IgD-negative memory B cell (primary cell): ENCODE results near the gene GATC. TPM values are rescaled to one million over a fixed set of nuclear protein-coding genes. Genes with fewer than 3 reads are reported as not detected.

Experiments
- H3K27ac Mint-ChIP-seq, 3 donors: one replicate each; pipeline ENCODE4 v1.8.0; 2020 to 2022; ENCODE audit warnings: mild to moderate bottlenecking in 3 of 3, mixed read lengths in 3 of 3, moderate library complexity in 1 of 3
- H3K27me3 Mint-ChIP-seq: one replicate; pipeline ENCODE4 v1.8.0; 2021; ENCODE audit warnings: mixed read lengths
- H3K36me3 Mint-ChIP-seq: one replicate; pipeline ENCODE4 v1.8.0; 2020; ENCODE audit warnings: mild to moderate bottlenecking, mixed read lengths
- H3K4me1 Mint-ChIP-seq, 3 donors: one replicate each; pipeline ENCODE4 v1.8.0; 2020 to 2022; ENCODE audit warnings: mixed read lengths in 3 of 3, mild to moderate bottlenecking in 1 of 3
- H3K4me3 Mint-ChIP-seq, 4 donors: one replicate each; pipeline ENCODE4 v1.8.0; 2020 to 2022; ENCODE audit warnings: mild to moderate bottlenecking in 4 of 4, mixed read lengths in 4 of 4, moderate library complexity in 3 of 4
- H3K9me3 Mint-ChIP-seq, 3 donors: one replicate each; pipeline ENCODE4 v1.8.0; 2020 to 2021; ENCODE audit warnings: mixed read lengths in 3 of 3, mild to moderate bottlenecking in 1 of 3
- polyA plus RNA-seq: library from polyadenylated mRNA; unstranded; fragments of 300-500 nt; fragmentation: Illumina TruSeq; gene quantifications from one replicate; pipeline ENCODE4 v1.2.3, GENCODE V29; 2021

Gene GATC
- polyA plus RNA-seq, 1 donor from 2014 or later, result 23.0 TPM

GRCh38 chr12:120453060-120453750 is 7.0 kb downstream of the GATC start:
- no peaks in the 10 kb centered on the region for H3K36me3 Mint-ChIP-seq
- H3K27ac Mint-ChIP-seq, result peak overlapping the region in 1 of 3 donors; percentile 1
- no peaks in the 10 kb centered on the region for H3K9me3 Mint-ChIP-seq
- peak overlapping the region in 1 of 4 donors; percentile 23 for H3K4me3 Mint-ChIP-seq
- no peaks in the 10 kb centered on the region for H3K27me3 Mint-ChIP-seq
- H3K4me1 Mint-ChIP-seq, result peaks cover 4 to 6% (median 6%) of the 10 kb centered on the region in 3 donors

DNA sequence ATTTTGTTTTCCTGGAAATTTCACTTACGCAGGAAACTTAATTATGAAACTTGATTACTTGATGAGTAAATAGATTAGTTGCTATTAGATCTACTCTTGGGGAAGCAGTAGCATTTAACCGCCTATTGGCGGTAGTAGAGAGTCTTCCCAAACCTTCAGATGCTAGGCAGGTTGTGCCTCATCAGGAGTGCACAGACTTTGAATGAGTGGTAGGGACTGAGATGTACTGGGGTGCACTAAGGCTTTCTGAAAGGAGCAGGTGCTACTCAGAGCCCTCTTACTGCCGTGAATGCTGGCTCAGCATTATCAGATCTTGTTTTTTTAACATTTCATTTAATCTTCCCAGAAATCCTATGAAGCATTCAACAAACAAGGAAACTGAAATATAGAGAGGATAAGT is 7.7 kb downstream of the GATC start:
- no peaks in the 10 kb centered on the region for H3K27me3 Mint-ChIP-seq
- peaks cover 4 to 6% (median 6%) of the 10 kb centered on the region in 3 donors for H3K4me1 Mint-ChIP-seq
- H3K36me3 Mint-ChIP-seq, result no peaks in the 10 kb centered on the region
- no peaks in the 10 kb centered on the region for H3K9me3 Mint-ChIP-seq
- H3K4me3 Mint-ChIP-seq, result peak overlapping the region in 1 of 4 donors; percentile 5
- peak overlapping the region in 2 of 3 donors; percentile 1 to 59 for H3K27ac Mint-ChIP-seq

GRCh38 chr12:120455302-120455701 is 9.1 kb downstream of the GATC start:
- Mint-ChIP-seq H3K36me3 (no peaks in the 10 kb centered on the region), H3K9me3 (no peaks in the 10 kb centered on the region), H3K27me3 (no peaks in the 10 kb centered on the region), H3K4me3 (peak overlapping the region in 1 of 4 donors; percentile 2), H3K4me1 (peaks cover 3 to 6% (median 4%) of the 10 kb centered on the region in 3 donors), H3K27ac (no peak overlapping the region)

- Mint-ChIP-seq H3K27me3 (no peaks in the 10 kb centered on the region), H3K27ac (no peak overlapping the region), H3K9me3 (no peaks in the 10 kb centered on the region), H3K4me1 (peaks cover 3 to 6% (median 4%) of the 10 kb centered on the region in 3 donors), H3K36me3 (peaks cover 1% of the 10 kb centered on the region), H3K4me3 (no peak overlapping the region)
These were observed 10.9 kb downstream of the GATC start for GRCh38 chr12:120457133-120457532.

- Mint-ChIP-seq H3K36me3 (peaks cover 1% of the 10 kb centered on the region), H3K9me3 (no peaks in the 10 kb centered on the region), H3K4me1 (peaks cover 0 to 12% (median 3%) of the 10 kb centered on the region in 3 donors), H3K4me3 (no peak overlapping the region), H3K27ac (peak overlapping the region in 1 of 3 donors; percentile 76), H3K27me3 (no peaks in the 10 kb centered on the region)
These were observed 13.9 kb downstream of the GATC start for GRCh38 chr12:120460157-120460556.

- H3K4me1 Mint-ChIP-seq, result peaks cover 10 to 29% (median 15%) of the 10 kb centered on the region in 3 donors
- H3K9me3 Mint-ChIP-seq, result no peaks in the 10 kb centered on the region
- no peaks in the 10 kb centered on the region for H3K27me3 Mint-ChIP-seq
- H3K4me3 Mint-ChIP-seq, result no peak overlapping the region
- H3K27ac Mint-ChIP-seq, result peak overlapping the region in 1 of 3 donors; percentile 25
- peaks cover 1% of the 10 kb centered on the region for H3K36me3 Mint-ChIP-seq
These were observed 15.9 kb downstream of the GATC start for GRCh38 chr12:120462099-120462640.

GRCh38 chr12:120463712-120464111 is 17.5 kb downstream of the GATC start:
- H3K4me3 Mint-ChIP-seq, result no peak overlapping the region
- peaks cover 1% of the 10 kb centered on the region for H3K36me3 Mint-ChIP-seq
- peaks cover 17 to 41% (median 25%) of the 10 kb centered on the region in 3 donors for H3K4me1 Mint-ChIP-seq
- H3K27ac Mint-ChIP-seq, result no peak overlapping the region
- H3K27me3 Mint-ChIP-seq, result no peaks in the 10 kb centered on the region
- no peaks in the 10 kb centered on the region for H3K9me3 Mint-ChIP-seq

DNA sequence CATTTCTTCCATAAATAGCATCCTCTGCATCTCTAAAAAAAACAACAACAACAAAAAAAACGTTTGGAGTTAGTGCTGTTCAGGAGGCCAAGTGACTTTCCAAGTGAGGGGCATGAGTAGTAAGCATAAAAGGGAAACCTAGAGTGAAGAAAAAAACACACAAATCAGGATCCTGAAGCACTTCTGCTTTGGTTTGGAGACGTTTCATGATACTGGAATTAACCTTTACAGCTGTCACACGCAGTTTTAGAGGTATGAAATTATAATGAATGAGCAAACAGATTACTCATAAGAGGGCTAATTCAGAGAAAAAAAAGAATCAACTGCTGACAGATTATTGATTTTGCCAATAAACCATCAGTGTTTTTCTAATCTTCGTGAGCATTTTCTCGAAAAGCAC is 19.5 kb downstream of the GATC start:
- H3K4me3 Mint-ChIP-seq, result peak overlapping the region in 1 of 4 donors; percentile 69
- peaks cover 3% of the 10 kb centered on the region for H3K36me3 Mint-ChIP-seq
- peaks cover 2% of the 10 kb centered on the region for H3K27me3 Mint-ChIP-seq
- peak overlapping the region in 1 of 3 donors; percentile 87 for H3K27ac Mint-ChIP-seq
- no peaks in the 10 kb centered on the region for H3K9me3 Mint-ChIP-seq
- H3K4me1 Mint-ChIP-seq, result peaks cover 20 to 46% (median 29%) of the 10 kb centered on the region in 3 donors

GRCh38 chr12:120466560-120467315 is 20.5 kb downstream of the GATC start:
- peak overlapping the region in 3 of 4 donors; percentile 21 to 70 (median 69) for H3K4me3 Mint-ChIP-seq
- H3K27me3 Mint-ChIP-seq, result peaks cover 2% of the 10 kb centered on the region
- peaks cover 3% of the 10 kb centered on the region for H3K36me3 Mint-ChIP-seq
- H3K4me1 Mint-ChIP-seq, result peaks cover 20 to 46% (median 29%) of the 10 kb centered on the region in 3 donors
- no peaks in the 10 kb centered on the region for H3K9me3 Mint-ChIP-seq
- H3K27ac Mint-ChIP-seq, result peak overlapping the region; percentile 75 to 87 (median 84)

DNA sequence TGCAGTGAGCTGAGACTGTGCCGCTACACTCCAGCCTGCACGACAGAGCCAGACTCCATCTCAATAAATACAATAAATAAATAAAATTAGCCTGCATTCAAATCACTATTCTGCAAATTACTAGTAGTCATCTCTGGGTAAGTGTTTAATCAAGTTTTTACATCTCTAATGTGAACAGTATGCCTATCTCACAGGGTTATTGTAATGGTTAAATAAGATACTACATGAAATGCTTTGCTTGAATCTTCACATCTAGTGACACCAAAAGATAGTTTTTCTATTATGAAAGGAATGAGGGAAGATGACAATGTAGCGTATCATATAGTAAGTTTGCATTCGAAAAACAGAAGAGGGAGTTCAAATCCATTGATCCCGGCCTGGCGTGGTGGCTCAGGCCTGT is 21.2 kb downstream of the GATC start:
- Mint-ChIP-seq H3K9me3 (no peaks in the 10 kb centered on the region), H3K27ac (peak overlapping the region; percentile 64 to 97 (median 91)), H3K27me3 (peaks cover 2% of the 10 kb centered on the region), H3K4me1 (peaks cover 20 to 44% (median 29%) of the 10 kb centered on the region in 3 donors), H3K4me3 (peak overlapping the region; percentile 69 to 87 (median 86)), H3K36me3 (peaks cover 2% of the 10 kb centered on the region)

- Mint-ChIP-seq H3K36me3 (peaks cover 2% of the 10 kb centered on the region), H3K4me3 (peak overlapping the region; percentile 69 to 96 (median 92)), H3K9me3 (no peaks in the 10 kb centered on the region), H3K27ac (peak overlapping the region; percentile 90 to 97 (median 91)), H3K27me3 (peaks cover 2% of the 10 kb centered on the region), H3K4me1 (peaks cover 20 to 38% (median 29%) of the 10 kb centered on the region in 3 donors)
These were observed 22.1 kb downstream of the GATC start for GRCh38 chr12:120468325-120468820.

DNA sequence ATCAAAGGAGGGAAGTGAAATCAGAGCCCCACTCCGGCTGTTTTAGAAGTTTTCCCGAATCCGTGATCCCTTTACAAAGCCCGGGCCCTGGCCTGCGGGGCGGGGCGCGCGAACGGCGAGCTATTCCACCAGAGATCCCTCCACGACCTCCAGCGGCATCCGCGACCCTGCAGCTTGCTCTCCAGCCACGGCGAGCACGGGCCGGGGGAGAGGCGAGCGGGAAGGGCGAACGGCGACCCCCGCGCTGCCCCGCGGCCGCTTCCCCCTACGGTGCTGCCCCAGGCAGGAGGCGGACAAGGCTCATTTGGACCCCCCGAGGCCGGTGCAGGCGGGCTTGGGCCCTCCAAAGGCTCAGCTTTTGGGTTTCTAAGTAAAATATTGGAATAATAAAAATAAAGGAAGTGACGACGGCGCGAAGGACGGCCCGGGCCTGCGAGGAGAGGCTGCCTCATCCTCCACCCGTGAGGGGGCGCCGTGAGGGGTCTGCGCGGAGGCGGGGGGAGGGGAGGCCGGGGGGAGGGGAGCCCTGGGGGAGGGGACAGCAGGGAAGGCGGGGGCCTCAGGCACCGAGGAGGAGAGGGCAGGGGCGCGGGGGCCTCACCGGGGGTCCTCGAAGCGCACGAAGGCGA is 22.7 kb downstream of the GATC start:
- Mint-ChIP-seq H3K36me3 (peaks cover 2% of the 10 kb centered on the region), H3K9me3 (no peaks in the 10 kb centered on the region), H3K4me3 (peak overlapping the region; percentile 69 to 96 (median 92)), H3K4me1 (peaks cover 20 to 38% (median 29%) of the 10 kb centered on the region in 3 donors), H3K27ac (peak overlapping the region; percentile 23 to 97 (median 96)), H3K27me3 (peaks cover 2% of the 10 kb centered on the region)

- peak within 1 kb of the TSS; percentile 69 to 96 (median 92) for H3K4me3 Mint-ChIP-seq
- peaks cover 2% of the 10 kb centered on the region for H3K36me3 Mint-ChIP-seq
- peaks cover 20 to 34% (median 29%) of the 10 kb centered on the region in 3 donors for H3K4me1 Mint-ChIP-seq
- H3K27ac Mint-ChIP-seq, result peak within 1 kb of the TSS; percentile 73 to 97 (median 96)
- peaks cover 2% of the 10 kb centered on the region for H3K27me3 Mint-ChIP-seq
- H3K9me3 Mint-ChIP-seq, result no peaks in the 10 kb centered on the region
These were observed 23.4 kb downstream of the GATC start, which contains the start of gene SRSF9 for GRCh38 chr12:120469450-120470149. TSS of gene SRSF9 (minus strand) at chr12:120469748. CDS start at chr12:120469609, 139 bp downstream.
